Activated CD4-positive, alpha-beta T cell treated with anti-CD3 and anti-CD28 coated beads for 48 hours (primary cell): ENCODE measurements around the gene ENDOG.
"Not testable (repeated sequence)": the region's sequence is repeated elsewhere in the genome, so short reads cannot be mapped to it uniquely, and the experiment has no call there.

Source experiments
- DNase-seq: peaks from one replicate; pipeline ENCODE4 v3.0.0-alpha.2; 2020

ENDOG gene

DNA sequence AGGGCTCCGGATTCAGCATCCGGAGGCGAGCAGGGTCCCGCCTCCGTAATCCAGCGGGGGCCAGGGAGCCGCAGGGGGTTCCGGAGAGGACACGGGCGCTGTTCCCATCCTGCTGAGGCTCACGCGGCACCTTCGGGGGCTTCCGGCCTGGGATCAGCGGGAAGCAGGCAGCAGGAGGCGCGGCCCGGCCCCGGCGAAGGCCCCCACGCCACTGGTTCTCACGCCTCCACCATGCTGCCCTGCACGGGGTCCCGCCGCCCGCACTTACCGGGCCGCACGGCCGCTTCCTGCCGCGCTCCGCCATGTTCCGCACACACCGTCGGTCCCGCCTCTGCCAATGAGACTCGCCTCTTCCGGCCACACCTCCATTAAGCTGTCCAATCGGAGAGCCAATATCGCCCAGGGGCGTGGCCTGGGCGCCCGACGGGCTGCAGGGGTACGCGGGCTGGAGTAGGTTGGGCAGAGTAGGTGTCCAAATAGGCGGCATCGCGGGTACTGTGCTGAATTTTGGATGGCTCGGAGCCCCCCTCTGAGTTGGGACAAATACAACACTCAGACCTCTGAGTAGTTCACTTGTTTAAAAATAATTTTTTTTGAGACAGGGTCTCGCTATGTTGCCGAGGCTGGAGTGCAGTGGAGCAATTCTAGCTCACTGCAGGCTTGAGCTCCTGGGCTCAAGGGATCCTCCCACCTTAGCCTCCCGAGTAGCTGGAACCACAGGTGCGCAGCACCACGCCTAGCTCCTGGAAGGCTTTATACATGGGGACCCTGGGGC, 11.4 kb downstream of the ENDOG start, which contains the start of gene SPOUT1:
SPOUT1 (minus strand) TSS at position 318 of the 775 bp plus-strand sequence; CDS start at position 304, 14 bp downstream.
- peak; percentile 96 for DNase-seq

DNA sequence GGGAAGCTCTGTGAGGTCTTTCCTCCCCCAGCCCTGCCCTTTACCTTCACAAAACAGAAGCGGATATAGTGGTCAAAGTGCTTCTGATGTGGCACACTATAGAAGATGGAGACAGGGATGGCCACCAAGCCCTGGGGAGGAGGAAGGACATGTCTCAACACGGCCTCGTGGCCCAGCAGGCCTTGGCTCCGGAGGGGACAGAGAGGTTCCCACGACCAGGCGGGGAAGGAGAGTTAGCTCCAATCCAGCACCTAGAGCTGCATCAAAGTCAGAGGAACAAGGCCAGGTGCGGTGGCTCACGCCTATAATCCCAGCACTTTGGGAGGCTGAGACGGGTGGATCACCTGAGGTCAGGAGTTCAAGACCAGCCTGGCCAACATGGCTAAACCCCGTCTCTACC, 15.4 kb downstream of the ENDOG start:
- no peak for DNase-seq

DNA sequence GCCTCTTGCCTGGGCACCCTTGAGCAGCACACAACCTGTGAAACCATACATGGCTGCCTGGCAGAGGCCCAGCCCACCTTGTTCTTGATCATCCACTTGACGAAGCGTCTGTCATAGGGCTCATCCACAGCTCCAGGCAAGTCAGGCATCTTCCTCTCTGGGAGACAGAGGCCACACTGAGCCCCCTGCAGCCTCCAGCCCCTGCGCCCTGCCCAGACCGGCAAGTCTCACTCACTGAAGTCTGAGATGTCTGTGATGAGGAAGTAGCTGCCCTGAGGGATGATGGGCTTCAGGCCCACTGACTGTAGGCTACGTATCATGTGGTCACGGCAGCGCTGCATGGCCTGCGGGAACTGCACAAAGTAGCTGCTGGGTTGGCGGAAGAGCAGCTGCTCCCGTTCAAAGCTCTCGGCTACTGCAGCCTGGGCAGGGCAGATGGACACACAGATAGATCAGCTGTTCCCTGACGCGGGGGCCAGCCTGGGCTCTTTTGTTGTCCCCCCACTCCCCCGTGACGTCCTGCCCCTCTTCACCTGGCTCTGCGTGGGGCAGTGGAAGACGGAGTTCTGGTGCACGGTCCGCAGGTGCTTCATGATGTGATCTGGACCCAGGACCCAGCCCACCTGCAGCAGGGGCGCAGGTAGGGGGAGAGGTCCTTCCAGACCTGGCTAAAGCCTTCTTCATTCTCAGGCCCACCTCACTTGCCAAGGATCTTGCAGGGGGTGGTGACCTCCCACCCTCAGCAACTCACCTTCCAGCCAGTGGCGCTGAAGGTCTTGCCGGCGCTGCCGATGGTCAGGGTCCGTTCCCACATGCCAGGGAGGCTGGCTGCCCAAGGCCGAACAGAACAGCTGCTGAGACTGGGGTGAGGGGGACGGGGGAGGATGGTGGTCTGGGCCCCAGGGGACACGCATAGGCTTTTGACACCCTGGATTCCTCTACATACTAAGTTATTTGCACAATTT, 17.2 kb downstream of the ENDOG start:
- DNase-seq: no peak

DNA sequence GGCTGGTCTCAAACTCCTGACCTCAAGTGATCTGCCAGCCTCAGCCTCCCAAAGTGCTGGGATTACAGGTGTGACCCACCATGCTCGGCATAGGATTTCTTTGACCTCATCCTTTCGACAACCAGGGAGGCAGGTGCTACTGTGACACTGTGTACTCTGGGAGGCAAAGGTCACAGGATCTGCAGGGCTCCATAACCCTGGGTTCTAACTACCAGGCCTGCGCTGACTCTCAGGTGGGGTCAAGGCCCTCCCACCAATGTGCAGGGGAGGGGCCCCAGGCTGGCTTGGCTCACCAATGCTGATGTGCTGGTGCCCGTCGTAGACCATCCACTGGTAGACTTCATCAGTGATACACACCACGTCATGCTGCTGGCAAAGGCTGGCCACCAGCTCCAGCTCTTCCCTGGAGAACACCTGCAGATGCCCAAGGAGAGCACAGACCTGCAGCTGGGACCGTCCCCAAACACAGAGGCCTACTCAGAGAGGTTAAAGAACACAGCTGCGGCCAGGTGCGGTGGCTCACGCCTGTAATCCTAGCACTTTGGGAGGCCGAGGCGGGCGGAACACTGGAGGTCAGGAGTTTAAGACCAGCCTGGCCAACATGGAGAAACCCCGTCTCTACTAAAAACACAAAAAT, 18.3 kb downstream of the ENDOG start:
- no peak for DNase-seq

DNA sequence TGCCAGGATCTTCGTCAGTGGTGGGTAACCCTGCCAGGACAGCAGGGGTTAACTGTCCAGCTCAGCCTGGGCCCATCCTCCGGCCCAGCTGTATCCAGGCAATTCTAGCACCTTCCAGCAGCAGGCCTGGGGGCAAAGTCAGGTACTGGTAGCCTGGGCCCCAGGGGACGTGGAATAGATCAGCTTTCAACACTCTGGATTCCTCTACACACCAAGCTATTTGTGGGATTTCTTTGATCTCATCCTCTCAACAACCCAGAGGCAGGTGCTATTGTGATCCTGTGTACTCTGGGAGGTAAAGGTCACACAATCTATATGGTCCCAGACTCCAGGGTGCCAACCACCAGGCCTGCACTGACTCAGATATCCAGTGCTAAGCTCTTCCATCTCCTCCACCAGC, 20.0 kb downstream of the ENDOG start:
- no peak for DNase-seq

DNA sequence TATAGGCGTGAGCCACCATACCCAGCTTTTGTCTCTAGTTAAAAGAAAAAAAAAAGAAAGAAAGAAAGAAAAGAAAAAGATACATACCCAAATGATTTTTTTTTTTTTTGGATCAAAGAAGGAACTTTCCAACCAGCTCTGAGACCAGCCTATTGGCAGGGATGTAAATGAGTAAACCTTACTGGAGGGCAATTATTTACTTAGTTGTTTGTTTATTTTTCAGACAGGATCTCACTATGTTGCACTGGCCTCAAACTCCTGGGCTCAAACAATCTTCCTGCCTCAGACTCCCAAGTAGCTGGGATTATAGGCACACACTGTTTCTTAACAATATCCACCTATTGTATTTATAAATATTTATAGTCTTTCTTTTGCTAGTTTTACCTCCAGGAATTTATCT, 22.2 kb downstream of the ENDOG start:
- DNase-seq: no peak

DNA sequence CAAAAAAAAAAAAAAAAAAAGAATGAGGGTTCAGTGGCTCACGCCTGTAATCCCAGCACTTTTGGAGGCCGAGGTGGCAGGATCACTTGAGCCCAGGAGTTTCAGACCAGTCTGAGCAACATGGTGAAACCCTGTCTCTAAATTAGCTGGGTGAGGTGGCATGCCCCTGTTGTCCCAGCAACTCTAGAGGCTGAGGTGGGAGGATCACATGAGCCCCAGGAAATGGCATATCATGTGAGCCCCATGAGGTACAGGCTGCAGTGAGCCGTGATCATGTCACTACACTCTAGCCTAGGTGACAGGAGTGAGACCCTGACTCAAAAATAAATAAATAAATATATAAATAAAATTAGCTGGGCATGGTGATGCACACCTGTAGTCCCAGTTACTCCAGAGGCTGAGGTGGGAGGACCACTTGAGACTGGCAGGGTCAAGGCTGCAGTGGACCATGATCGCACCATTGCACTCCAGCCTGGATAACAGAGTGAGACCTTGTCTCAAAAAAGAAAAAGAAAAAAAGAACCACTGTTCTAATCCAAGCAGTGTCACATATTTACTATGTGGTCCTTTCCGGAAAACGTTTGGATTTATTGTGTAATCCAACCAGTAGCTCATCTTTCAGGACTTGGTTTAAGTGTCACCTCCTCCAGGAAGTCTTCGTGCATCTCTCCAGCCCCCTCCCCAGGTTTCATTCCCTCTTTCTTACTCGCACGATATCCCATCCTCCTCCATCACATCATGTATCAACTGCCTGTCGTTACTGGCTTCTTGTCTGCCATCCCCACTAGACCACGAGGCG, 23.6 kb downstream of the ENDOG start:
- DNase-seq: no peak

DNA sequence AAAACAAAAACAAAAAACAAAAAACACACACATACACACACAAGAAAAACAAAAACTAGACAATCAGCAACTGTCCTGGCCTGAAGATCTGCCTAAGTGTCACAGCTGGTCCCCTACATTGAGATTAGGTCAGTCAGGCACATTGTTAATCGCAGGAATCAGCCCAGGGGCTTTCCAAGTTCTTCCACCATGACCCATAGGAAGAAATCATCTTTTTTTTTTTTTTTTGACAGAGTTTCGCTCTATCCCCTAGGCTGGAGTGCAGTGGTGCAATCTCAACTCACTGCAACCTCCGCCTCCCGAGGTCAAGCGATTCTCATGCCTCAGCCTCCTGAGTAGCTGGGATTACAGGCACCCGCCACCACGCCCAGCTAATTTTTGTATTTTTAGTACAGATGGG, 24.9 kb downstream of the ENDOG start:
- not testable (repeated sequence) for DNase-seq

DNA sequence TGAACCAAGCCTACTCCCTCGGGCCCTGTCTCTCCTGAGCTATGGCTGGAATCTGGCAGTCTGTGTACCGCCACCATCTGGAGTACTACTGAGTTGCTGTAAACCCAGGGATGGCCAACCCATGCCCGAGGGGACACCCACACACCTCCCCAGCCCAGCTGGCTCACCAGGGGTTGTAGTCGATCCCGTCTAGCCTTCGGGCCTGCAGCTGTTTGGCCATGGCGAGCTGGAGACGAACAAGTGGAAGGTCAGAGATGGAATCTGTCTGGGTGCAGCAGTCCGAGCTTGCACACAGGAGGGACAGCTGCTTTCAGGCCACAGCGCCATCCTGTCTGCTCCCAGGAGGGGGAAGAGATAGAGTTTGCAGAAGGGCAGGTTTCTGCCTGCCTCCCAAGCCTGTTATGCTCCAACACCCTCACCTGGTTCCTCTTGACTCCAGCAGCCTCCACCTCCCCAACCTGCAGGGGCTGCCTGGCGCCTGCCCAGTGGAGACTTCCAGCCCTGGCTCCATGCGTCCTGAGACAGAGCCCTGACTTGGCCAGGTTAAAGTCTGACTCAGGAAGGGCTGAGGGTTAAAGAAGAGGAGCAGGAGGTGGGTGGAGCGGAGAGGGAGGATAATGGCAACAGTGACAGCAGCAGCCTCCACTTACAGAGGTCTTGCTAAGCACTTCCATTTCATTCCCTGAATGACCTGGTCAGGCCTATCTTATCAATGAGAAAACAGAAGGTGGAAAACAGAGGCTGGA, 27.1 kb downstream of the ENDOG start:
- no peak for DNase-seq

DNA sequence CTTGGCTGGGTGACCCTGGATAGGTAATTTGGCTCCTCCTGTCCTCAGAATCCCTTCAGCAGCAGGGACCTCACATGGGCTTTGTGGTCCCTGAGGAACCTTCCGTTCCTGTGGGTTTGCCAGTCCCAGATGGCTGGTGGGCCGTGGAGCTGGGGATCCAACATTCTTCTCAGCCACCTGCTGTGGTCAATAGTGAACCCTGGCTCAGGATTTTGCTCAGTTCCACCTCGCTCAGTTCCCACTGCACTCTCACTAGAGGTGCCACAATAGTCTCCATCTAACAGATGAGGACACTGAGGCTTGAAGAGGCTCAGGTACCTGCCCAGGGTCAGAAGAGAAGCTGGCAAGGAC, 28.4 kb downstream of the ENDOG start:
- no peak for DNase-seq

DNA sequence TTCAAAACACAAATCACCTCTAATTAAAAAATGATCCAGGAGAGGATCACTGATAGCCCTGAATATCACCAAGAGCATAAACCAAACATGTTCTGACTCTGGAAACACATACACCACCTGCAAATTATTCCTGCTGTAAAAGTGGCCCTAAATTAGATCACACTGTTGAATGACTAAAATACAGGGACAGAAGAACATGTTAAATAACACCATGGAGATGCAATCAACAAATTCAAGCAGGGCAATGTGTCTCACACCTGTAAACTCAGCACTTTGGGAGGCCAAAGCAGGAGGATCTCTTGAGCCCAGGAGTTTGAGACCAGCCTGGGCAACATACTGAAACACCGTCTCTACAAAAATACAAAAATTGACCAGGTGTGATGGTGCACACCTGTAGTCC, 29.5 kb downstream of the ENDOG start:
- no peak for DNase-seq

DNA sequence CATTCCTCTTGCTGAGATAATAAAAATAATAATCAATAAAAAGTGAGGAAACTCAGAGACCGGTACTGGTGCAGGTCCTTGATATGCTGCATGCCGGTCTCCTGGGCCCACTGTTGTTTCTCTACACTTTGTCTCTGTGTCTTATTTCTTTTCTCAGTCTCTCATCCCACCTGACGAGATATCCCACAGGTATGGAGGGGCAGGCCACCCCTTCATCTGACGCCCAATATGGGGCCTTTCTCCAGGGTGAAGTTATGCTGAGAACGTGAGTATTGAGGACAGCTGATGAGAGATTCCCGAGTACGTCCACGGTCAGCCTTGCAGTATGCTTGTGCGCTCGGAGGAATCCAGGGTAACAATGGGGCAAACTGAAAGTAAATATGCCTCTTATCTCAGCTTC, 32.7 kb downstream of the ENDOG start:
- not testable (repeated sequence) for DNase-seq

DNA sequence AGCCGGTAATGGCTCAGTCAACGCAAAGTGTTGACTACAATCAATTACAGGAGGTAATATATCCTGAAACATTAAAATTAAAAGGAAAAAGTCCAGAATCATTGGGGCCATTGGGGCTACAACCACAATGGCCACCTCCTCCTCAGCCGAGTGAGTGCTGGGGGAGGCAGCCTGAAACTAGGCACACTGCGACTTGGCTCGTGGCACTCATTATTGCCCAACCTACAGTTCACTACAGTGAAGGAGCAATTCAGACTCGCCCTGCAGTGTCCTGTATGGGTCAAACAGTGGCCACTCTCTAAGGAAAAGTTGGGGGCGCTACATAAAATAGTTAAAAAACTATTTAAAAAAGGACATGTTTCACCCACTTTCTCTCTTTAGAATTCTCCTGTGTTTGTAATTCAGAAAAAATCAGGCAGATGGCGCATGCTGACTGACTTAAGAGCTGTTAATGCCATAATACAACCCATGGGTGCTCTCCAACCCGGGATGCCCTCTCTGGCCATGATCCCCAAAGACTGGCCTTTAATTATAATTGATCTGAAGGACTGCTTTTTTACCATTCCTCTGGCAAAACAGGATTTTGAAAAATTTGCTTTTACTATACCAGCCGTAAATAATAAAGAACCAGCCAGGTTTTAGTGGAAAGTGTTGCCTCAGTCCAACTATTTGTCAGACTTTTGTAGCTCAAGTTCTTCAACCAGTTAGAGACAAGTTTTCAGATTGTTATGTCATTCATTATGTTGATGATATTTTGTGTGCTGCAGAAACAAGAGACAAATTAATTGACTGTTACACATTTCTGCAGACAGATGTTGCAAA, 33.7 kb downstream of the ENDOG start:
- DNase-seq: peak; percentile 15

DNA sequence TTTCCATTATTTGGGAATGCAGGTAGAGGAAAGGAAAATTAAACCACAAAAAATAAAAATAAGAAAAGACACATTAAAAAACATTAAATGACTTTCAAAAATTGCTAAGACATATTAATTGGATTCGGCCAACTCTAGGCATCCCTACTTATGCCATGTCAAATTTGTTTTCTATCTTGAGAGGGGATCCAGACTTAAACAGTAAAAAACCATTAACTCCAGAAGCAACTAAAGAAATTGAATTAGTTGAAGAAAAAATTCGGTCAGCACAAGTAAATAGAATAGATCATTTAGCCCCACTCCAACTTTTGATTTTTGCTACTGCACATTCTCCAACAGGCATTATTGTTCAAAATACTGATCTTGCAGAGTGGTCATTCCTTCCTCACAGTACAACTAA, 34.3 kb downstream of the ENDOG start:
- not testable (repeated sequence) for DNase-seq

DNA sequence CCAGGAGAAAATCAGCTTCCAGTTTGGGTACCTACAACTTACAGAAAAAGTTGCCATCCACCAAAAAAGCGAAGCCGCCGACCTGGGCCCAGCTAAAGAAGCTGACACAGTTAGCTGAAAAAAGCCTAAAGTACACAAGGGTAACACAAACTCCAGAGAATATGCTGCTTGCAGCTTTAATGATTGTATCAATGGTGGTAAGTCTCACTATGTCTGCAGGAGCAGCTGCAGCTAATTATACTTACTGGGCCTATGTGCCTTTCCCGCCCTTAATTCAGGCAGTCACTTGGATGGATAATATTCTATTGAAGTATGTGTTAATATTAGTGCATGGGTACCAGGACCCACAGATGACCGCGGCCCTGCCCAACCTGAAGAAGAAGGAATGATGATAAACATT, 36.2 kb downstream of the ENDOG start:
- DNase-seq: not testable (repeated sequence)

DNA sequence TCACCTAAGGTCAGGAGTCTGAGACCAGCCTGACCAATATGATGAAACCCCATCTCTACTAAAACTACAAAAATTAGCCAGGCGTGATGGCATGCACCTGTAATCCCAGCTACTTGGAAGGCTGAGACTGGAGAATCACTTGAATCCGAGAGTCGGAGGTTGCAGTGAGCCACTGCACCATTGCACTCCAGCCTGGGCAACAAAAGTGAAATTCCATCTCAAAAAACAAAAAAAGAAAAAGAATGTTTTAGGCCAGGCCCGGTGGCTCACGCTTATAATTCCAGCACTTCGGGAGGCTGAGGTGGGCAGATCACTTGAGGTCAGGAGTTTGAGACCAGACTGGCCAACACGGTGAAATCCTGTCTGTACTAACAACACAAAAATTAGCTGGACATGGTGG, 40.2 kb downstream of the ENDOG start:
- DNase-seq: not testable (repeated sequence)

DNA sequence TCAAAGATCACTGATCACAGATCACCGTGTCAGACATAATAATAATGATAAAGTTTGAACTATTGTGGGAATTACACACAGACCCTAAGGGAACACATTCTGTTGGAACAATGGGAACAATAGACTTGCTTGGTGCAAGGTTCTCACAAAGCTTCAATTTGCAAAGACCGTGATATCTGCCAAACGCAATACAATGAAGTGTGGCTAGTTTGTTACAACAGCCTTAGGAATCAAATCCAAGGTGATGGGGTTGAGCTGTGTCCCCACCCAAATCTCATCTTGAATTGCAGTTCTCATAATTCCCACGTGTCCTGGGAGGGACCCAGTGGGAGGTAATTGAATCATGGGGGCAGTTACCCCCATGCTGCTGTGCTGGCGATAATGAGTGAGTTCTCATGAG, 42.6 kb downstream of the ENDOG start:
- DNase-seq: no peak

DNA sequence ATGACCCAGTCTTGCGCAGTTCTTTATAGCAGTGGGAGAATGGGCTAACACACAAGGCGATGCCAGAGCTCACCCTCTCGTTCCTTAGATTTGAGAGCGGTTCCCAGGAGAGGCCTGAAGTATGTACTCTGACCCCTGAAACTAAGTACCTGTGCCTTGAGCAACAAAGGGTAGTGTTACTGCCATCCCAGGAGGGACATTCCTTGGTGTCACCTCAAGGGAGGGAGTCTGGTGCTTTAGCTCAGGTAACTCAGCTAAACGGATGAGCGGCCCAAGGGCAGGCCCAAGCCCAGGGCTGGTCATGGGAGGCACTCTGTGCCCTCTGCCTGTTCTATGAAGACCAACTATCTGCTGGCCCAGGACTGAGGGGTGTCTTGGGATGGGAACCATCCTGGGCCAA, 43.2 kb downstream of the ENDOG start:
- DNase-seq: no peak

DNA sequence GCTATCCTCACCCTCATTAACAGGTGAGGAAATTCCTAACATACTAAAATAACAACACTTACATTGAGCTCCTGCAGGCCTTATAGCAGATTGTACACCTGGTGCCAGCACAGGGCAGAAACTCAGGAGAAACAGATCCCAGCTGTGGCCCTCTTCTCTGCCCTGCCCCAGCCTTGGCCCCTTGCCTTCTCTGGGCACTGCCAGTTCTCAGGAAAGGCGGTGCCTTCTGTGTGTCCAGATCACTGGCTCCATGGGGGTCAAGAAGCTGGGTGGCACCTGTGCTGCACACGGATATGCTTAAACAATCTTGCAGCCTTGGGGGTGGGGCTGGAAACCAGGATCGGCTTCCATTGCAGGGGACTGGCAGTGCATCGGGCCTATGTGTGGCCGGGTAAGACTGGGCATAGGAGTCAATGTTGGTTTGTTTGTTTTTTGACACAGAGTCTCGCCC, 44.1 kb downstream of the ENDOG start:
- DNase-seq: no peak

DNA sequence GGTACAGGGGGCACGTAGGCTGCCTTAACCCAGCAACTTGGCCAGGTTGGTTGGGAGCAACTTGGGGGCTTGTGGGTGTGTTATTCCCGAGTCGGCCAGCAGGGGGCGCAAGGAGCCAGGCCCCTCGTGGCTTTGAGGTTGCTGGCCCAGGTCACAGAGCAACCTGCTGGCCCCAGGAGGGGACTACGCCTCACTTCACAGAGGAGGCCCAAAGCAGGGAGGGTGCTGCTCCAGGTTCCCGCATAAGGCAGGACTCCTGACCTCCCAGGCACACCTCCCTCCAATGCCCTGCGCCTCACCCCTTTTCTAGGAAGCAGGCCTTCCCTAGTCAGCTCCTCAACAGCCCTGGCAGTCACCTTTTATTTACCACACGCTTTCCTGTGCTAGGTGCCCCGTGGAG, 45.3 kb downstream of the ENDOG start:
- DNase-seq: peak; percentile 92
